Neural progenitor cell (in vitro differentiated cells): Measurements from ENCODE around the gene ITLN2.
"Not testable (repeated sequence)": the region's sequence is repeated elsewhere in the genome, so short reads cannot be mapped to it uniquely, and the experiment has no call there.

Source experiments
- CTCF ChIP-seq: fragments of 200-600 bp; sonication (generic); IDR thresholded peaks from 2 replicates; pipeline ENCODE4 v1.5.1; 2017; ENCODE audit warnings: antibody characterized with exemption, mild to moderate bottlenecking
- EZH2phosphoT487 ChIP-seq: fragments of 200-600 bp; sonication (generic); IDR thresholded peaks from 2 replicates; pipeline ENCODE4 v1.6.1; 2017; ENCODE audit warnings: antibody characterized with exemption

- not testable (repeated sequence) for TF ChIP-seq CTCF, EZH2phosphoT487
Observed at GRCh38 chr1:160936666-160937065, 17.9 kb downstream of the ITLN2 start.
